ENCODE data around the gene APBA1.
A peak's percentile ranks its signal among the peaks of the same experiment; 100 is the strongest.

Gene APBA1

DNA sequence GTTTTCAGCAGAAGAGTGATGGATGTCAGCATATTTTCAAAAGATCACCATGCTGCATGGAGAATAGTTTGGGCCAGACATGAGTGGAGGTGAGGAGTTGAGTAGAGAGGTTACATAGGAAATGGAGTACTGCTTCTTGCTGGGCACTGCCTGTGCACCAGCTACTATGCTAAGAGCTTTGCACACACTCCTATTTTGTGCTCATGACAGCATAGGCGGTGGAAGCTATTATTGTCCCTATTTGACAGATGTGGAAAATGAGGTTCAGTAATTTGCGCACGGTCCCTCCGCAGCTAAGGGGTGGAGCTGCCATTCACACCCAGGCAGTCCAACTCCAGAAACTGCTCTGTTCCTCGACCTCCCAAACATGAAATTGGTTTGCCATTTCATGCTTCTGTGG is 279.3 kb downstream of the APBA1 start:
- no peak for DNase-seq

GRCh38 chr9:69391946-69392345 is 280.2 kb downstream of the APBA1 start:
- DNase-seq, result no peak

DNA sequence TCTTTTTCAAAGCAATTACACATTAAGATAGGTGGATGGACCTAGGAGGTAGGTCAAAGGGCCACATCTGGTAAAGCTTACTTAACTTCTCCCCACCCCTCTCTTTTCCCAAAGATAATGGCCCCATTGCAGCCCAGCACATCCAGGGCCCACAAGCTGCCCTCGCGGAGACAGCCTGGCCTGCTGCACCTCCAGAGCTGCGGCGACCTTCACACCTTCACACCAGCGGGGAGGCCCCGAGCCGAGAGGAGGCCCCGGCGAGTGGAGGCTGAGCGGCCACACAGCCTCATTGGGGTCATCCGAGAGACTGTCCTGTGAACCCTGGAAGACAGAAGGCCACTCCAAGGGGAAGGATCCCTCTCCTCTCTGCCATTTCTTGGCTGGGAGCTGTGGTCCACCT is 280.7 kb downstream of the APBA1 start:
- no peak for DNase-seq

DNA sequence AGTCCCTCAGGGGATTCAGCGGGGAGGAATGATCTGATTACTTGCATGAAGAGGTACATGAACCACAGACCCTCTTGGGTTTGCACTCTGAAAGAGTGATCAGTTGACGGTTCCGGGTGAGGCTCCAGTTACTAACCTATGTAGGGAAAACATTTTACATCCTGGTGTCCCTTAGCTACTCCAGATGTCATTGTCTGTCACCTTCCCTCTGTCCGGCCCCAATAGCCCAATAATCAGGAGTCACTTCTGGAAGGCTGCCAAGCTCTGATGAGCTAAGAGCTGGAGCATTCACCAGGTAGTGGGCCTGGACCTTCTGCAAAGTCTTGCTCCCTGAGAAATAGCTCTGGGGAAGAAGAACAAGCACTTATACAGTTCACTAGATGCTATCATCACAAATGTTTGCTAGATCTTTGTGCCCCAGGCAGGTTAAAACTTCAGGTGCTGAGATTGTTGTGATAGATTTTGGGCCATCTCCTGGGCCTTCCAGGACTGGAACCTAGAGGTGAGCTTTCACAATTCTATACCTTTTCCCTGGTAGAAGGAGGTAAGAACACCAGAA is 282.7 kb downstream of the APBA1 start:
- peak; percentile 68 for DNase-seq

DNA sequence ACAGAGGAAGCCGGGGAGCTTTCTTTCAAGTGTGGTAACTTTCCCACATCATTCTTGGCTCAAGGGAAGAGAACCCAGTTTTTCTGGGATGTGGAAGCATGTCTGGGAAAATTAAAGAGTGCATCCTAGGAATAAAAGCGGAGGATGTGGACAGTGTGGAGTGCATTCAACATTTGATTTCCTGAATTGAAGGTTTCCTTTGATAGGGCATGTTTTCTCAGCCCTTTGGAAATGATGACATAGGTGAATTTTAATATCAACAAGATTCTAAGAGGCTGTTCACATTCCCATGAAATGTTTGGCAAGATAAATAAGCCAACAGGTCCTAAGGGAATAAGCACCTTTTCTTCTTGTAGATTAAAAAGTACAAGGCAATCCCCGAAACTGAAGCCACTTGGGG is 283.6 kb downstream of the APBA1 start:
- DNase-seq, result no peak

GRCh38 chr9:69386651-69387050 is 285.5 kb downstream of the APBA1 start:
- DNase-seq, result no peak

DNA sequence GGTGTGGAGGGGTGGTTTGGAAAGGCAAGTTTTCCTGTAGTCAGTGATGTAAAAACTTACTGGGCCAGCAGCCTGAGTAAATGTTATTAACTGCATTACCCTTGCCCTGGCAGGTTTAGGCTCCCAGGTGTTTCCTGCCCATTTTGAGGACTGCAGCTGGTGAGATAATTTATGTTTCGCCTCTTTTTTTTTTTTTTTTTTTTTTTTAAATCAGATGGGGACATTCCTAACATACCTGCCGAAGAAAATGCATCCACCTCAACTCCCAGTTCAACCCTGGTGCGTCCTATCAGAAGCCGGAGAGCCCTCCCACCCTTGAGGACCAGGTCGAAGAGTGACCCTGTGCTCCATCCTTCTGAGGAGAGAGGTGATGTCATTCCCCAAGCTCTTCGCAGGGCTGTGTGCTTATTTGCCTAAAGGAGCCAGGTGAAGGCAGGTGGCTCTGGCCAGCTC is 286.6 kb downstream of the APBA1 start:
- DNase-seq, result no peak

DNA sequence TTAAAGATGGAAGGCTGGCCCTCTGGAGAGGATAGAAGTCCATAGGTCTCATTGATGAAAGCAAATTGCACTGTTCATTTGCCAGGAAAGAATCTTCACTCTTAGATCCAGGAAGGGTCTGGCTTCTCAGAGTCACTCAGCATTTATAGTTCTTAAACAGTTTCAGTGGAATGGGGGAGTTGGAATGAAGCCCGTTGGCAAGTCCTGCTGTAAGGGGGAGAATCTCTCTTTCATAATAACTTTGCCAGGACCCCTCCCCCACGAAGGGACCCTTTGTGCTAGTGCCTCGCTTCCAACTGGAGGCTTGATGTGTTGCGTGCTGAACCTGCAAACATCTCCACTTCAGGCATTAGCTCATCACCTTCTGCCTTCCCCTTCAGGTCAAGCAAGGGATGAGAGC is 290.0 kb downstream of the APBA1 start:
- DNase-seq, result no peak

- DNase-seq, result no peak
Observed at GRCh38 chr9:69380811-69381210, 291.4 kb downstream of the APBA1 start.

DNA sequence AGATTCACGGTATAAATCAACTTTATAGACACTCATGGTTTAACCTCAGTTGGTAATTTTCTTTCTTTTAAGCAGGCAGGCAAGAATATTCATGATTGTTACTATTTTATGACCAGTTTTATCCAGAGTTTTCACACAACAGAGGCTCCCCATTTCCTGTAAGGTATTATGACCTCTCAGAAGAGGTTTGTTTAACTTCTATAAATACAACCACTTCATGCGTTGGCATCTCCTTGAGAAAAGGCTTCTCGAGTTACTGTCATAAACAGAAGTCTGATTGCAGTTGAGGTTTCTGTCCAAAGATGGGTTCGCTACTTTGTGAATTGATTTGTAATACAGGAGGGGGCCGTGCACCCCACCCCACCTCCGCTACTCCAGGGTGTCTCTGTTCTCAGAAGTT is 291.9 kb downstream of the APBA1 start:
- no peak for DNase-seq

DNA sequence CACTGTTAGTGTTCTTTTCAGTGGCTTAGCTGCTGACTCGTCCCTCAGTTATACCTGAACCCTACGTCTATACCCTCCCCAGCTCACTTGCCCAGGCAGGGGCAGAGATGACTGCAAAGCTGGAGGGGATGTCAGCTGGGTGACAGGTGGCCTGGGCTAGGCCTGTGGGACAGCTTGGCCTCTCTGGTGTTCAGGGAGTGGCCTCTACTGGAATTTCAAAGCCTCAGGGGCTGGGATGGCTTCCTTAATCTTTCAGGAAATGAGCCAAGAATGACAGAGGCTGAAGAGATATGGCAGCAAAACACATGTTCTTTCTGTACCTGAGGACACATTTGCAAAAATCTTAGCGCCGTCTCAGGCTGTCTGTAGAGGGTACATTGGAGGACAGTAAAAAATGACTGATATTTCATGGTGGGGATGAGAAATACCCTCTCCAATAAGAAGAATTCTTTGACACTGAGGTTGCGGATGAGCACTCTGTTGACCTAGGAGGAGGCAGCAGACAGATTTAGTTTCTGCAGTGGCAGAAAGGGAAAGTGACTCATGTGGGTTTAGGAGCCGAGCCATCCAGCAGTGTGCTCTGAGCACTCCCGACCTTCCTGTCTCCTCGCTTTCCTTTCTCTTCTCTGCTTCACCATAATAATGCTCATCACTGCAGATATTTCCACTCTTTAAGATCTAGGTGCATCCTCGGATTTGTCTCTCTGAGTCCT is 292.7 kb downstream of the APBA1 start:
- DNase-seq, result peak; percentile 19

GRCh38 chr9:69377981-69378380 is 294.2 kb downstream of the APBA1 start:
- peak; percentile 19 for DNase-seq

Measured in eye (tissue), 1 donor.